Measurements from ENCODE around the gene COPB2. TPM values are rescaled to one million over a fixed set of nuclear protein-coding genes. Genes with fewer than 3 reads are reported as not detected.

The COPB2 gene
- total RNA-seq, 4 donors from 2014 or later, result 38.9 to 43.4 (median 42.1) TPM

DNA sequence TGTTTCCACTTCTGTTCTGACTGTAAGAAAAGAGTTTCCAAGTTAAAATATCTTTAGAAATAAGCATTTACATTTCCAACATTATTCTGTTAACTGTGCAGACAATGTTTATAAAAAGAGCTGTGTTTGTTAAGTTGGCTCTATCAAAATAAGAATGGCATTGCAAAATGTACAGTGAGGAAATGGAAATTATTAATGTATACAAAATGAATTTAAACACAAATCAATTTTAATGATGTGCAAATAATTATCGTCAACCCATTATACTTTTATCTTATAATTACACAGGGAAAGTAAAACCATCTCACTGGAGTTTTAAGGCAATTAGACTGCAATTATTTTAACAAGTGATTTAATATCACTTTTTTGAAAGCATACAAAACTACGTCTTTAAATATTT lies 28.2 kb downstream of the COPB2 start:
- Histone ChIP-seq H3K4me1 (no peaks in the 10 kb centered on the region), H3K27me3 (no peaks in the 10 kb centered on the region), H3K4me3 (no peak overlapping the region), H3K36me3 (peaks cover 2 to 96% of the 10 kb centered on the region in 2 donors), H3K9me3 (no peaks in the 10 kb centered on the region), H3K27ac (no peak overlapping the region)
- in situ Hi-C loops (cut with MboI; ENCODE audit: low sequenced_read_pairs in 4 of 4) (no loop called here), intact Hi-C loops (cut with DNase I; ENCODE audit: low total_unique reads) (no loop called here)
- TF ChIP-seq, protein P1, sequence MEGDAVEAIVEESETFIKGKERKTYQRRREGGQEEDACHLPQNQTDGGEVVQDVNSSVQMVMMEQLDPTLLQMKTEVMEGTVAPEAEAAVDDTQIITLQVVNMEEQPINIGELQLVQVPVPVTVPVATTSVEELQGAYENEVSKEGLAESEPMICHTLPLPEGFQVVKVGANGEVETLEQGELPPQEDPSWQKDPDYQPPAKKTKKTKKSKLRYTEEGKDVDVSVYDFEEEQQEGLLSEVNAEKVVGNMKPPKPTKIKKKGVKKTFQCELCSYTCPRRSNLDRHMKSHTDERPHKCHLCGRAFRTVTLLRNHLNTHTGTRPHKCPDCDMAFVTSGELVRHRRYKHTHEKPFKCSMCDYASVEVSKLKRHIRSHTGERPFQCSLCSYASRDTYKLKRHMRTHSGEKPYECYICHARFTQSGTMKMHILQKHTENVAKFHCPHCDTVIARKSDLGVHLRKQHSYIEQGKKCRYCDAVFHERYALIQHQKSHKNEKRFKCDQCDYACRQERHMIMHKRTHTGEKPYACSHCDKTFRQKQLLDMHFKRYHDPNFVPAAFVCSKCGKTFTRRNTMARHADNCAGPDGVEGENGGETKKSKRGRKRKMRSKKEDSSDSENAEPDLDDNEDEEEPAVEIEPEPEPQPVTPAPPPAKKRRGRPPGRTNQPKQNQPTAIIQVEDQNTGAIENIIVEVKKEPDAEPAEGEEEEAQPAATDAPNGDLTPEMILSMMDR (IDR thresholded peaks at IDR 0.05 in 4 of 5, conservative IDR thresholded peaks at IDR 0.05 in 1 of 5), result no peak
- no peak for TF ChIP-seq POLR2A (IDR thresholded peaks at IDR 0.05)
- ATAC-seq (no peak), DNase-seq (no peak)

DNA sequence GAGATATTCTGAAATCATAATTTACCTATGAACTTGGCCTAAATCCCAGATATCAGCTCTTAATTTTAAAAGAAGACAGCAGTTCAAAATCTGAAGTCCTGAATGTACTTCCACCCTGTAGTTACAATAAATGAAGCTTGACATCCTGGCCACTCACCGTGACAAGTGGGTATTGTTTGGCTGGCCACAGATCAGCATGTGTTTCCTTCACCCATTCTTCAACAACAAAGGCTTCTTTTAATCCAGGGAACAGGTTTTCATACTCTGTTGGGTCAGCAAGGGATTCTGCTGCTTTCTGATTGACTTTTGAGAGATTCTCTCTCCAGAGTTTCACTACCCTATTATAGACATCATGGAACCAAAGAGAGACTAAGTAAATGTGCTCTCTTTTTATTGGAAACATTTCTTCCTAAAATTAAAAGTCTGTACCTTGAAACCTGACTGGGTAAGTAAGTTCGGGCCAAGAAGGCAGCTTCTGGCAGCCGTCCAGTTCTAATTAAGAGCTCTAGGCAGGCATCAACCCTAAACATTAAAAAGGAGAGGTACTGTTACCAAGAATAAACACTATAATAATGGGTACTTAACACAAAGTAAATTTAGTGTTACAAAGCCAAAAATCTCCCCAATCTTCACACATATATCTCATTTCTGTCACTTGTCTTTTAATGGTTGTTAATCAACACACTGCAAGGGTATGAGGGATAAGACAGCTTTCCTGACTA lies 30.4 kb downstream of the COPB2 start:
- no peak overlapping the region for H3K4me3 ChIP-seq
- no peaks in the 10 kb centered on the region for H3K27me3 ChIP-seq
- in situ Hi-C loops (cut with MboI; ENCODE audit: low sequenced_read_pairs in 4 of 4) (no loop called here), intact Hi-C loops (cut with DNase I; ENCODE audit: low total_unique reads) (no loop called here)
- DNase-seq, result no peak
- no peaks in the 10 kb centered on the region for H3K9me3 ChIP-seq
- TF ChIP-seq, protein P1 (IDR thresholded peaks at IDR 0.05 in 4 of 5, conservative IDR thresholded peaks at IDR 0.05 in 1 of 5), result no peak
- no peak for TF ChIP-seq POLR2A (IDR thresholded peaks at IDR 0.05)
- no peak overlapping the region for H3K27ac ChIP-seq
- ATAC-seq, result no peak
- no peaks in the 10 kb centered on the region for H3K4me1 ChIP-seq
- H3K36me3 ChIP-seq, result peaks cover 3 to 96% of the 10 kb centered on the region in 2 donors

DNA sequence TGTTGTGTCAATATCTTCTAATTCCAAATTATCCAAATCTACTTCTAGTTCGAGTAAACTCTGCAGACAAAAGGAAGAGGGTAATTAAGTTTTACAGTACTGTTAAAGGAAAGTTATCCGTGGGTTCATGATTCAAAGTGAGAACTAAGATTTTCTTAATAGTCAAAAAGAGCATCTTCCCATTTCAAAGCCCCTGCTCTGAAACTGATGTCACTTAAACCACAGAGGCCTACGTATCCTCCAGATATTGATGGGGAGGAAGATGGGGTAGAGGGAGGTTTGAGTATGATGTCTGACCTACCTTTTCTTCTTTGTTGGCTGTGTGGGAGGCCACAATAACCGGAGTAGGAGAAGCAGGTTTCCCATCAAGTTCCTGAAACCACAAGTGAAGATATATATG lies 31.5 kb downstream of the COPB2 start:
- in situ Hi-C loops (cut with MboI; ENCODE audit: low sequenced_read_pairs in 4 of 4), result no loop called here
- intact Hi-C loops (cut with DNase I; ENCODE audit: low total_unique reads), result no loop called here
- no peaks in the 10 kb centered on the region for H3K27me3 ChIP-seq

DNA sequence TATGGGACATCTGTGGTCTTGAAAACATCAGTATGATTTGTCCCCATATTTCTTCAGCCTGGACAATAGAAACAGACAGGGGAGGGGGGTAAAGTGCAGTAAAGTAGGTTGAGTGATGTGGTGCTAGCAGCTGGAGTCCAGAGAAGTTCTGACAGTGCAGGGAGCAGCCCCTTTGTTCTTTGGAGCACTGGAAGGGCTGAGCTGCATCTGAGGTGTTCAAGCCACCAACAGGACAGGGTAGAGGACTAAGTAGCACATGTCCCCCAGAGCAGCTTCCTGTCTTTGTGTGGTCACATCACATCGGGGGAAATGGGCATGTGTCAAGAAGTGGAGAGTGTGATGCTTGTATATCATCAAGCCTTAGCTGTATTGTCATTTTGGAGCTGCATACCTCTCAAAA lies 33.6 kb downstream of the COPB2 start:
- in situ Hi-C loops (cut with MboI; ENCODE audit: low sequenced_read_pairs in 4 of 4) (no loop called here), intact Hi-C loops (cut with DNase I; ENCODE audit: low total_unique reads) (no loop called here)
- H3K9me3 ChIP-seq, result no peaks in the 10 kb centered on the region
- ATAC-seq, result no peak
- TF ChIP-seq POLR2A (IDR thresholded peaks at IDR 0.05), result no peak
- TF ChIP-seq, protein P1 (IDR thresholded peaks at IDR 0.05 in 4 of 5, conservative IDR thresholded peaks at IDR 0.05 in 1 of 5), result no peak
- H3K4me3 ChIP-seq, result no peak overlapping the region
- H3K27me3 ChIP-seq, result no peaks in the 10 kb centered on the region
- no peak overlapping the region for H3K27ac ChIP-seq
- DNase-seq, result no peak
- H3K4me1 ChIP-seq, result no peaks in the 10 kb centered on the region
- peaks cover 3 to 99% of the 10 kb centered on the region in 2 donors for H3K36me3 ChIP-seq

More for the DNA sequence above, 31.5 kb downstream of the COPB2 start:
- Histone ChIP-seq H3K36me3 (peaks cover 3 to 96% of the 10 kb centered on the region in 2 donors), H3K27ac (no peak overlapping the region), H3K4me1 (no peaks in the 10 kb centered on the region), H3K4me3 (no peak overlapping the region), H3K9me3 (no peaks in the 10 kb centered on the region)
- ATAC-seq, result no peak
- no peak for DNase-seq
- TF ChIP-seq POLR2A (IDR thresholded peaks at IDR 0.05), result no peak
- TF ChIP-seq, protein P1 (IDR thresholded peaks at IDR 0.05 in 4 of 5, conservative IDR thresholded peaks at IDR 0.05 in 1 of 5), result no peak

All from gastrocnemius medialis (tissue), 4 donors.